IPS-NIHi7 (cell line): Measurements from ENCODE around the gene HOXC13.

ENCODE experiments used
- DNase-seq: peaks from one replicate; pipeline ENCODE4 v3.0.0; 2012; ENCODE audit warnings: mixed read lengths; ENCODE audit errors: extremely low spot score

HOXC13 gene

GRCh38 chr12:53939141-53940108 is 794 bp downstream of the HOXC13 start:
- no peak for DNase-seq

DNA sequence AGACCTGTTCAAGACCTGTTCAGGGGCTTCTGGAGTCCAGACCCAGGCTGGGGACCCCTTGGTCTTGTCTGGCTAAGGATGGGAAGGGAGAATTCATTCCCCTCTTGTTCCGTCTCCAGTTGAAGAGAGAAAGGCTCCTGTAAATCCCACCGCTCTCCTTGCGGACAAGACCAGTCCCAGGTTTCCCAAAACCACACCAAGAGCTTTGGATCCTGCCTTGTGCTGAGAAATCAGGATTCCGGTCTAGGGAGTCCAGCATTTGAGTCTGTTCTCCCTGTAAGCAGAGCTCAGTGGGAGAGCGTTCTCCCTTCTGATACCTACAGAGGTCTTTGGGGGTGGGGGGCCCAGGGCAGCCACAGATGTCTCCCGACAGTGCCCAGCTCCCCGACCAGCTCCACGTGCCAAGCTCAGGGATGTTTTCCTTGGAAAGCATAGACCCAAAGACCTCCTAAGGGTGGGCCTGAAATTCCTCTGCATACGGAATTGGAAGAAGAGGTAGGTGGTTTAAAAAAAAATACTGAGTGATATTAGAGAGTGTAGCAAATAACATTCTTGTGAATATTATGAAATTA is 1.9 kb downstream of the HOXC13 start:
- no peak for DNase-seq

- DNase-seq: no peak
Observed at GRCh38 chr12:53941187-53941586, 2.6 kb downstream of the HOXC13 start.

DNA sequence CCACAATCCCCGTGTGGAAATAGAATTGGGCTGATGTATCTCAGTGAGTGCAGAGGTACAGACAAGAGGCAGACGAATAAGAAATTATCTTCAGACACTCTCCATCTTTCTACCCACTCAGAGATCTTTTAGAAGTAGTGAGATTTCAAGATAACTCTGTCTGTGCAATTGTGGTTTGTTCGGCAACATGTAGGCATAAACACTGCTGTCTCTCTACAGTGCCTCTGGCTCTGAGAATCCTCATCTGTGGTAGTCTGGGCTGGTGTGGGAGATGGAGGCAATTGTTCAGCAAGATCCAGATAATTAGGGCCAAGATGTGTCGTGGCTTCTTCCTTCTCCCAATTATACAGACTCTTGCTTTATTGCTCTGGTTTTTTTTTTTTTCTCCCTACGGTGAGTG is 3.1 kb downstream of the HOXC13 start:
- DNase-seq: no peak

DNA sequence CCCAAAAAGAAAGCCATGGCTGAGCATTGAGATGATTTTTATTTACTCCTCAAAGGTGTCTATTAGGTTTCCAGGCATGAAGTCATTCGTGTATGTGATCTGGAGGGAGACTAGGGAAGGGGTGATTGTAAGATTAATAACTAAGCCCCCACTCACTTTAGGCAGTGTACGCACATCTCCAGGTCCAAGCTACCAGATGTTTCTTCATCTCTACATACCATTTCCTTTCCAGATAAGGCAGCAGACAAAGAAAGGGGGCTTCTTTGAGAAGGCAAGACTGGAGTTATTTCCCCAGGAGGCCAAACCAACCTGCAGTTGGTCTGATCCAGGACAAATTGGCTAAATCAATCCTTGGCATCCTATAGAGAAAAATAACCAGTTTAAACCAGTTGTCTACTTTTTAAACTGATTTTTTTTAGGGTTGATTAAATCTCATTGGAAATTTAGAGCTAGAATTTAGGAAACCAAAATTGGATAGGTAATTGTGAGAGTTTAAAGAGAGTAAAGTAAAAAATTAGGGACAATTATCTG is 3.9 kb downstream of the HOXC13 start:
- DNase-seq: no peak

- no peak for DNase-seq
Observed at GRCh38 chr12:53944209-53944608, 5.6 kb downstream of the HOXC13 start.

DNA sequence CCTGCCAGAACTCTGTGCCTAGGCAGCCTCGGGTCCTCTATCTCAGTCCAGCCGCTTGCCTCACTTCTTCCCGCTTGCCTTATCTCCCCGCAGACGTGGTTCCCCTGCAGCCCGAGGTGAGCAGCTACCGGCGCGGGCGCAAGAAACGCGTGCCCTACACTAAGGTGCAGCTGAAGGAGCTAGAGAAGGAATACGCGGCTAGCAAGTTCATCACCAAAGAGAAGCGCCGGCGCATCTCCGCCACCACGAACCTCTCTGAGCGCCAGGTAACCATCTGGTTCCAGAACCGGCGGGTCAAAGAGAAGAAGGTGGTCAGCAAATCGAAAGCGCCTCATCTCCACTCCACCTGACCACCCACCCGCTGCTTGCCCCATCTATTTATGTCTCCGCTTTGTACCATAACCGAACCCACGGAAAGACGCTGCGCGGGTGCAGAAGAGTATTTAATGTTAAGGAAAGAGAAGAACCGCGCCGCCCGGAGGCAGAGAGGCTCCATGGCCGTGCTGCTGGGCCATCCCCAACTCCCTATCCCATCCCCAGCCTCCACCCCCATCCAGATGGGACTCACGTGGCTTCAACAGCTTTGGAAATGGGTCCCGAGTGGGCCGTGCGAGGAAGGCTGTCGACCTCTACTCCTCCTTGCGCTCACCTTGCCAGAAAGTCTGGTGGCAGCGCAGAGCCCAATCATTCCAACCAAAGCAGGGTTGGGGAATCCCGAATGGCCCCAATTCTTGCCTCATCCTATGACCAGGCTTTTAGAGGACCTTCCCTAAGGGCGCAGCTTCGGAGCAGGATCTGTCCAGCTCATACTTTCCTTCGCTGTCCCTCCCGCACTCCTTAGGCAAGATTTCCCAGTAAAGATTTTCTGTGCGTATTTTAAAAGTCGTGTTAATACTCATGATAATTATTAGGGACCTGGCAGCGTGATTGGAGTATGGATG is 6.5 kb downstream of the HOXC13 start:
- DNase-seq: no peak

DNA sequence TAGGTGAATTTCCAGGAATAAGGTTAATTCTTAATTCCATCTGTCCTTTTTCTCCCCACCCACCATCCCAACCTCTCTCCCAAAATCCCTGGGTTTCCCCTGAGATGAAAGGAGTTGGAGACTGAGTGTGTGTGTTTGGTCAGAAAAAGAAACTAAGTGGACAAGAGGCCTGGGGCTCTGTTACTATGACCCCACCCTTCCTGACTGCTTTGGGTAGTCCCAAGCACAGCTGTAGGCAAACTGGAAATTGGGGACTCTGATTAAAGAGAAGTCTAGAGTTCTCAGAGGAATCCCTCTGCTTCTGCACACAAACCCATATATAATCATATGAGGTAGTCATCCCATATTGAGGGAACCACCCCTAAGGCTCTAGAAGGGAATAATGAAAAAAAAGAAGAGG is 9.1 kb downstream of the HOXC13 start:
- no peak for DNase-seq

DNA sequence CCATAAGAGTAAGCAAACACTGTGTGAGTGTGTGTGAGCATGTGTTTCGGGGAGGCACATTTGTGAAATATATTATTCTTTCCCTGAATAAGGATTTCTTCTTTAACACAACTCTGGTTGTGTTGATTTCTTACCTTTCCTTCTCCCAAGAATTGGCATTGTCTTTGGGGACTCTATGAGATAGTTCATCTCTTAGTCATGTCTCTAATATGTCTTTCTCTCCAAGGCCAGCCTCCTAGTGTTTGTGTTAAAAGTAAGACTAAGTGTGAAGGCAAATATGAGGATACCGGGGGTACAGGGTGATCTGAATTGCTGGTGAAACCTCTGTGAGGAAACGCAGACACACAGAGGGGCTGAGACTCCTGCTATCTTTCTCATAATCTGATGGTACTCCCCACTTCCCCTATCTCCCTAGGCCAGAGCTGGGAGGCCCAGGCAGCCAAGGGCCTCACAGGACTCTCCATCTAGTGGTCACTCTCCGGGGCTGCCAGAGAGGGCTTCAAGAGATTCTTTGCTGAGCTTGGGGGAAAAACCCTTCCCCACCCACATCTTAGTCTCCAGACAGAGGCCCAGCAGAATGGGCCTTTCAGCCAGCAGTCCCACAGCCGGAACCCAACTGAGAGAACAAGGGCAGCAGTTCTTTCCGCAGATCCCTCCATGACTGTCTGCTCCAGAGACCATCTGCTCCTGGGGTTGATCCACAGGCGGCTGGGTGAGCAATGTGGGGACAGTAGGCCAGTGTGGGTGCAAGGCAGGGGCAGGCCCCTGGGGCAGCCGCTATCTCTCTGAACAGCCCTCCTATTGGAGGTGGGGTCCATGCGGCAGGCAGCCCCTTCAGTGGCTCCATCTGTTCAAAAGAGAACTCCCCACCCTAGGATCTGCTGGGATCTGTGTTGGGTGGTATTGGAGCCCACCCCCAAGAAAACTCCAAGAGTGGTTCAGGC is 10.3 kb downstream of the HOXC13 start:
- DNase-seq: no peak

DNA sequence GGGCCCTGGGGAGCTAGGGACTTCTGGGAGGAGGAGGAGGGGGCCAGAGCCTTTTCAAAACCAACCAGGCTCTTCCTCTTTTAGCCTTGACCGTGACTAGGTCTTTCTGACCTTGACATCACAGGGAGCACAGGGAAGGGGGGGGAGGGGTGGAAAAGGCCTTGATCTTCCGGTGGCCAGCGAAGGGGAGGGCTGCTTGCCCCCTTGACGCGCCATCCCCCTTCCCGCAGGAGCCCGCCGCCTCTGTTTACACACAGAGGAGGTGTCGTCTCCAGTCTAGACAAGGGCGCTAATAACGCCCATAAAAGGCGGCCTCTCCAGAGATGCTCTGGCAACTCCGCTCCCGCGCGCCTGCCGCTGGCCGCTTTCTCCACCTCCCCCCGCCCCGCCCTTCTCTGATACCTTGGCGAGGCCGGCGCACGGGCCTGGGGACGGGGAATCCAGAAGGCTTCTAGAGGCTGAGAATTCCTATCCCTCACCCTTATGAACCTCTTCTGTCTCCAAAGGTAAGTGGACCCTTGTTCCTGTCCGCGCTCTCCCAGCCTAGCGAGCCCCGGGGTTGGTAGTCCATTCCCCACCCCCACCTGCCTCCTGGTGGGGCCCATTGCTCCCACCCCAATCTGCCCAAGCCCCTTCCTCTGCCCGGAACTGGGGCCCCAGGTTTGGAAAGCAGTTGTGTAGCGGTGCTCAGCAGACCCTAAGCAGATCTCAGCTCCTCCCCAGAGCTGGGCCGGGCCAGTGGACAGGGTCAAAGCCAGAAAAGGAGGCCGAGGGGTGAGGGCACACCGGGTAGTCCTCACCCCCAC is 11.2 kb downstream of the HOXC13 start:
- DNase-seq: no peak

- no peak for DNase-seq
Observed at GRCh38 chr12:53950437-53950773, 11.8 kb downstream of the HOXC13 start.

DNA sequence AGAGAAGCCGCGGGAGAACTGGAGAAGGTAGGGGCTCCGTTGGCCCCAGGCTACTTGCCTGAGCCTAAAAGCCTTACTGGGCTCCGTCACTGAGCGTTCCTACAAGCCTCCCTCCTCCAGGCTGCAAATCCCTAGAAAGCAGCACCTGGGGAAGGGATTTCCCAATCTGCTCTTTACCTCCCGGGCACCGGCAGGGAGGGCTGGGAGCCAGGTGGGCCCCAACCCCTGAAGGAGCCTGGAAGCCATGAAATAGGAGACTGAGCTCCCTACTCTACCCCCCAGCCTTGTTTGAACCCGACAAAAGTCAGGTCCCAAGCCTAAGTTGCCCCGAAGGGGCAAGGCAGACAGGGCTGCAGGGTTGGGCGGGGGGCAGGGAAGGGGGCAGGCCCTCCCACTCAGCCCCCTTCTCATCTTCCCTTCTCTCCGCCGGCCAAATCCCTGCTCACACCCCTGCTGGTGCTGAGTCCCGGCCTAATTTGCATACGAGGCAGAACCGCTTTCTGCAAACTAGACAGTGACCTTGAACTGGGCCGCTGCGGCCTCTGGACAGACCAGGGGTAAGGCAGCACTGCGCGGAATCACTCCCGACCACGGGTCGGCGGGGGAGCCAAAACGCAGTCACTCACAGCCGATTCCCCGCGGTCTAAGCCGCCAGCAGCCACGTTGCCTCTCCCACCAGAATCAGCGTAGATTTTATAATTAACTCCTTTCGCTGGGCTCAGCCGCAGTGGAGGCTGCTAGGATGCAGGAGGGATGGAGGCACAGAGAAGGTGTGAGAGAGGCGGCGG is 12.4 kb downstream of the HOXC13 start:
- no peak for DNase-seq

DNA sequence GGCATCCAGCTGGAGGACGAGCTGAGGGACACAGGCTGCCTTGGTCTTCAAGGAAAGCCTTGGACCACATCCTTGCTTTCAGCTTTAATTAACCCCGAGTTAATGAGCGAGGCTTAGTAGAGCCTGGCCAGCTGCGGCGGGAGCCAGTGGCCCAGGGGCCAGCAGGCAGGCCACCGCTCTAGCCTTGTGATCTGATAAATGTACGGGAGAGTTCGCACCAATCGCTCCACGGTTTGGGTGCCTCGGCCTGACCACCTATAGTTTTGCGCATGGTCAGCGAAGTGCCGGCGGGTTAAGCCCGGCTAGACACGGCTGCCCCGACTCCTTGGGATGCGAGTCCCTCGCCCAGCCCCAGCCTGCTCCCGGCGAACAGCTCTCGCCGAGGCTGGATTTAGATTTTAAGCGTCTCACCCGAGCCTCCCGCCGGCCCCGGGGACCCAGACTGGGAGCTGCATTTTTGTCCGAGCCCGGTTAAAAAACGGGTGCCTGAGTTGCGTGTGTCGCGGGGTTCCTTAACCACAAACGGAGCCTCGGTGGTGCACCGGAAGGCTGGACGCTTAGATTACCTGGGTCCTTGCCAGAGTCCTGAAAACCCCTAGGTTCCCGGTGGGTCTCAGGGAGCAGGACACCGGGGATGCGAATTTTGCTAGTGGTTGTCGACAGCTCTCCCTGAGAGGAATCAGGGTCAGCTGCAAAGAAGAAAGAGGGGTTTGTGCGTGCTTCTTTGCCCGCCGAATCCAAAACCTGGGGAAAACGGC is 13.1 kb downstream of the HOXC13 start:
- no peak for DNase-seq

GRCh38 chr12:53952335-53952694 is 13.7 kb downstream of the HOXC13 start:
- DNase-seq: no peak

DNA sequence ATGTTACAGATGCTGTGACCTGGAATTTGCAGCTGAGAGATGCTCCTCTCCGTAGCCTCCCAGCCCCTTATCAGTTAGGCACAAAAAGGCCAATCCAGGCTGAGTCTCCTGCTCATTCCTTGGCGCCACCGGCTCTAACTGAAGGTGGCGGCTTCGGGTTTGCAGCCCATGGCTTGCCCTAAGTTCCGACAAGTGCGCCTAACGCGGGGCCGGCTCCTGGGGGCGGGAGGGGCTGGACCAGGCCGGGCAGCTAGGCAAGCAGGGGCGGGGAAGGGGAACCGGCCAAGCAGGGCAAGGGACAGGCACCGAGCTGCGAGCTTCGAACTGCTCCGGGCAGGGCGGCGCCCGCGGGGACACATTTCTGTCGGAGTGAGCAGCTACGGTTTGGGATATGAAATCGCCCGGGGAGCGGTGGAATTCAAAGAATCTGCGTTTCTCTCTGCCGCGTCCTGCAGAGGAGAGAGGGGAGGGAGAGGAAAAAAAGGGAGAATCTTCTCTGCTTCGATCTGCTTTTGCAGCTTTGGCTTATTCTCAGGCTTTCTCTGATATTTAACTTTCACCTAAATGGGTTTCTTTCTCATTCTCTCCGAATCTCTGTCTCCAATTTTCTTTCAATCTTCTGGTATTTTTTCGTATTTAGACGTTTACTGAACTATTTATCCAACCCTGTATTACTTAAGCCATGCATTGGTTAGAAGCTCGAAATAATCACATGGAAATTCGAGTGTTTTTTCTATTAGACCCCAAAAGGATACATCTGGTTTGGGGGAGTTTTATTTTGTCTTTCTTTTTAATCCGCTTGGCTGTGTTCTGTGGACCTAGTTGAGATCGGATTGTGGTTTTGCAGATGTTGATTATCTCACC is 14.5 kb downstream of the HOXC13 start:
- peak; percentile 59 for DNase-seq

DNA sequence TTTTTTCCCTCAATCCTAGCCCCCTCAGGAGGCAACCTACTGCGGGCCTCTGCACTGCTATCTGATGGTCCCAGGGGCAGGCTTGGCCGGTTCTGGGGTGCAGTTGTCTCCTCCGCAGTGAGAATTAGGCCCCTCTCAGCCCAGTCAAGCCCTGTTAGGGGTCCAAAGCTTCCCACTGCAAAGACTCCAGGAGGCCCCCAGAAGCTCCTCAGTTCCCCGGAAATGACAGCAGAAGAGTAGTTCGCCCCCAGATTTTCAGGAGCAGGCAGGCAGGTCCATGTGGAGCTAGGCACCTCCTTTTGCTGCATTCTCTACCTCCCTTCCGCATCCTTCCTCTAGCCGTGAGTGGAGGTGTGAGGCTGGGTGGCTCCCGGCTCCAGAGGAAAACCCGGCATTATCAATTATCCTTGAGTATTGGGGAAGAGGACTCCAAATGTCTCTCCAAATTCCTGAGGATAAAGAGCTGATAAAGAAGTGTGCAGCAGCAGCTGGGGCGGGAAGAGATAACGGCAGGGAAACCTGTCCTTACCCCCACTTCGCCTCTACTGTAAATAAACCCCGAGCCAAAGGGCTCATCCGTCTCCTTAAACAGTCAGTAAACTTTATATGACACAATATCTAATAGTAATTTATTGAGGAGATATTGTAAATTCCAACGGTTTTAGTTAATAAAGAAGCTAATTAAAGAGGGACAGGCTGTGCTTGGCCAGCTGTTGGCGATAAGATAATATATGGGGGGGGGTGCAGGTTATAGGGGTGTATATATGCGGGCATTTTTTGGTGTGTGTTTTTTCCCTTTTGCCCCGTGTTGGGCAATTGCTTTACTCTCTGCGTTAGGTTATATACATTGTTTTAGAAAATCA is 15.4 kb downstream of the HOXC13 start:
- no peak for DNase-seq

- no peak for DNase-seq
Observed at GRCh38 chr12:53954694-53955035, 16.0 kb downstream of the HOXC13 start, which contains the start of gene HOXC12. Gene HOXC12, plus strand, starts transcription at chr12:53954903. Its CDS starts 27 bp downstream, at chr12:53954930.
